Activated CD8-positive, alpha-beta memory T cell treated with anti-CD3 and anti-CD28 coated beads for 4 hours (primary cell): Measurements from ENCODE around the gene GNA12.
A peak's percentile ranks its signal among the peaks of the same experiment; 100 is the strongest.
"Not testable (repeated sequence)": the region's sequence is repeated elsewhere in the genome, so short reads cannot be mapped to it uniquely, and the experiment has no call there.

ENCODE experiments used
- DNase-seq, 2 donors: peaks; one replicate each; pipeline ENCODE4 v3.0.0-alpha.2; 2020; ENCODE audit warnings: low read depth in 2 of 2

GNA12 gene

GRCh38 chr7:2864204-2864985 is 20.3 kb upstream of the GNA12 start:
- DNase-seq: no peak

GRCh38 chr7:2863461-2864066 is 19.5 kb upstream of the GNA12 start:
- peak; percentile 52 to 59 for DNase-seq

- DNase-seq: no peak
Observed at GRCh38 chr7:2862831-2863361, 18.8 kb upstream of the GNA12 start.

GRCh38 chr7:2861509-2861908 is 17.4 kb upstream of the GNA12 start:
- no peak for DNase-seq

GRCh38 chr7:2860627-2861133 is 16.6 kb upstream of the GNA12 start:
- DNase-seq: no peak

- no peak for DNase-seq
Observed at GRCh38 chr7:2859952-2860351, 15.8 kb upstream of the GNA12 start.

GRCh38 chr7:2858621-2859020 is 14.5 kb upstream of the GNA12 start:
- no peak for DNase-seq

GRCh38 chr7:2856388-2857169 is 12.5 kb upstream of the GNA12 start:
- DNase-seq: no peak

- no peak for DNase-seq
Observed at GRCh38 chr7:2855386-2855785, 11.3 kb upstream of the GNA12 start.

- DNase-seq: not testable (repeated sequence)
Observed at GRCh38 chr7:2853552-2853951, 9.4 kb upstream of the GNA12 start.

GRCh38 chr7:2853147-2853546 is 9.0 kb upstream of the GNA12 start:
- DNase-seq: no peak

- no peak for DNase-seq
Observed at GRCh38 chr7:2851497-2851896, 7.4 kb upstream of the GNA12 start.

- no peak for DNase-seq
Observed at GRCh38 chr7:2849941-2850766, 6.0 kb upstream of the GNA12 start.

GRCh38 chr7:2845034-2845592 is 1.0 kb upstream of the GNA12 start:
- no peak for DNase-seq

- DNase-seq: no peak
Observed at GRCh38 chr7:2843711-2844152, 376 bp downstream of the GNA12 start.

- no peak for DNase-seq
Observed at GRCh38 chr7:2843191-2843685, 870 bp downstream of the GNA12 start.

- DNase-seq: no peak
Observed at GRCh38 chr7:2841907-2842306, 2.2 kb downstream of the GNA12 start.

- no peak for DNase-seq
Observed at GRCh38 chr7:2840458-2840857, 3.6 kb downstream of the GNA12 start.

- no peak for DNase-seq
Observed at GRCh38 chr7:2838873-2839578, 5.1 kb downstream of the GNA12 start.

- no peak for DNase-seq
Observed at GRCh38 chr7:2838451-2838850, 5.7 kb downstream of the GNA12 start.
